GM10266 (cell line): ENCODE results near the gene DNAJC22.
"Not testable (repeated sequence)": the region's sequence is repeated elsewhere in the genome, so short reads cannot be mapped to it uniquely, and the experiment has no call there.

Experiments used
- DNase-seq: peaks from one replicate; pipeline ENCODE4 v3.0.0; 2012; ENCODE audit errors: extremely low spot score
- CTCF ChIP-seq: IDR thresholded peaks from 2 replicates; pipeline ENCODE4 v1.5.1; 2012; ENCODE audit warnings: mild to moderate bottlenecking, low read depth; ENCODE audit not compliant: control insufficient read depth, insufficient read depth; ENCODE audit errors: missing control alignments

Gene DNAJC22

GRCh38 chr12:49369411-49370145, 22.9 kb downstream of the DNAJC22 start:
- TF ChIP-seq CTCF: peak; percentile 16
- peak; percentile 69 for DNase-seq

GRCh38 chr12:49370539-49370938, 23.9 kb downstream of the DNAJC22 start:
- DNase-seq: no peak
- TF ChIP-seq CTCF: no peak

- TF ChIP-seq CTCF: no peak
- DNase-seq: no peak
Measured at GRCh38 chr12:49375406-49375805, 28.7 kb downstream of the DNAJC22 start.

GRCh38 chr12:49377386-49377785, 30.7 kb downstream of the DNAJC22 start:
- no peak for DNase-seq
- TF ChIP-seq CTCF: no peak

- DNase-seq: not testable (repeated sequence)
Measured at GRCh38 chr12:49380184-49380583, 33.5 kb downstream of the DNAJC22 start.

- no peak for DNase-seq
- TF ChIP-seq CTCF: peak; percentile 4
Measured at GRCh38 chr12:49388682-49389386, 42.1 kb downstream of the DNAJC22 start.

- no peak for TF ChIP-seq CTCF
- DNase-seq: no peak
Measured at GRCh38 chr12:49389387-49389703, 42.7 kb downstream of the DNAJC22 start.
